ENCODE data around the gene TRIM33.

DNA sequence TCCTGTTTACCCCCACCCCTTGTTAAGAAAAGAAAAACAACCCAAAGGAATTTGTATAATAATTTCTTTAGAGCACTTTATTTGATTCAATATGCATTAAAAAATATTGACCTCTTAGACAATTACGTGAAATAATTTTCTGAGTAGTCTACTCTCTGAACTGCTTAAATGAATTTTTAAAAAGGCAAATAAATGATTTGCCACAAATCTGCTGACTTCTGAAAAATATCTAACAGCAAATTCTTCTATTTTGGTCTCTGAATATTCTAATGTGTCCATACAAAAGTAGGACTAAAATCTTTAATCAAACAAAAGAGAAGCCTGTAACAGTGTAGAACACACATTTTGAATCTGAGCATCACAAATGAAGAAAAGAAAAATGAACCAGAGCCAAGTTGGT, 115.1 kb downstream of the TRIM33 start:
- no peak for TF ChIP-seq EZH2 (IDR thresholded peaks at IDR 0.05; ENCODE audit: low read length)
- TF ChIP-seq, protein P1, sequence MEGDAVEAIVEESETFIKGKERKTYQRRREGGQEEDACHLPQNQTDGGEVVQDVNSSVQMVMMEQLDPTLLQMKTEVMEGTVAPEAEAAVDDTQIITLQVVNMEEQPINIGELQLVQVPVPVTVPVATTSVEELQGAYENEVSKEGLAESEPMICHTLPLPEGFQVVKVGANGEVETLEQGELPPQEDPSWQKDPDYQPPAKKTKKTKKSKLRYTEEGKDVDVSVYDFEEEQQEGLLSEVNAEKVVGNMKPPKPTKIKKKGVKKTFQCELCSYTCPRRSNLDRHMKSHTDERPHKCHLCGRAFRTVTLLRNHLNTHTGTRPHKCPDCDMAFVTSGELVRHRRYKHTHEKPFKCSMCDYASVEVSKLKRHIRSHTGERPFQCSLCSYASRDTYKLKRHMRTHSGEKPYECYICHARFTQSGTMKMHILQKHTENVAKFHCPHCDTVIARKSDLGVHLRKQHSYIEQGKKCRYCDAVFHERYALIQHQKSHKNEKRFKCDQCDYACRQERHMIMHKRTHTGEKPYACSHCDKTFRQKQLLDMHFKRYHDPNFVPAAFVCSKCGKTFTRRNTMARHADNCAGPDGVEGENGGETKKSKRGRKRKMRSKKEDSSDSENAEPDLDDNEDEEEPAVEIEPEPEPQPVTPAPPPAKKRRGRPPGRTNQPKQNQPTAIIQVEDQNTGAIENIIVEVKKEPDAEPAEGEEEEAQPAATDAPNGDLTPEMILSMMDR (optimal IDR thresholded peaks at IDR 0.05 in 1 of 3, IDR thresholded peaks at IDR 0.05 in 1 of 3, conservative IDR thresholded peaks at IDR 0.05 in 1 of 3; ENCODE audit: extremely low read depth in 1 of 3, insufficient read depth in 2 of 3, low read length in 3 of 3) = no peak
